HFF-Myc (cell line): ENCODE results near the gene FAM3B.

ENCODE experiments used
- DNase-seq: peaks from one replicate; pipeline ENCODE4 v3.0.0-alpha.2; 2011; ENCODE audit warnings: low read depth; ENCODE audit errors: extremely low read depth
- H3K4me3 ChIP-seq: replicated peaks from 2 replicates; pipeline ENCODE4 v1.5.1; 2011; ENCODE audit warnings: low read depth, mild to moderate bottlenecking, control low read depth, low read length
- TF ChIP-seq, protein P1 (sequence below): IDR thresholded peaks from 2 replicates; pipeline ENCODE4 v1.5.1; 2012; ENCODE audit warnings: mild to moderate bottlenecking, low read depth, low read length, control low read depth; ENCODE audit errors: missing control alignments

The FAM3B gene

DNA sequence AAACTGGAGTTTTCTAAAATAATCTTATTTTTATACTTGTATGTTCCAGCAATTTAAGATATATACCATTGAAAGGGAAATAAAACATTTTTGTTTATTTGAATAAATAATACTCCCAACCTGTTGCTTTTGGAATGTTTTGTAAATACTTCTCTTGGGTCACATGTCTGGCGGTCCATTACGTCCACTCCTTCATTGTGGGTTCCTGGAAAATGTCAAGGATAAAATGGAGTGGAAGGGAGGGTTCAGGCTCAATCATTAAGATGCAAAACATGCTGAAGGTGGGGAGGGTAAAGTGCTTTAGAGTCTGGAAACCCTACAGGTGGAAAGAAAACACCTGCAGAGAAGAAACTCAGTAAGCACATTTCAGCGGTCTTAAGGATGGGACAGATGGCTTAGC, 34.2 kb upstream of the FAM3B start:
- TF ChIP-seq, protein P1, sequence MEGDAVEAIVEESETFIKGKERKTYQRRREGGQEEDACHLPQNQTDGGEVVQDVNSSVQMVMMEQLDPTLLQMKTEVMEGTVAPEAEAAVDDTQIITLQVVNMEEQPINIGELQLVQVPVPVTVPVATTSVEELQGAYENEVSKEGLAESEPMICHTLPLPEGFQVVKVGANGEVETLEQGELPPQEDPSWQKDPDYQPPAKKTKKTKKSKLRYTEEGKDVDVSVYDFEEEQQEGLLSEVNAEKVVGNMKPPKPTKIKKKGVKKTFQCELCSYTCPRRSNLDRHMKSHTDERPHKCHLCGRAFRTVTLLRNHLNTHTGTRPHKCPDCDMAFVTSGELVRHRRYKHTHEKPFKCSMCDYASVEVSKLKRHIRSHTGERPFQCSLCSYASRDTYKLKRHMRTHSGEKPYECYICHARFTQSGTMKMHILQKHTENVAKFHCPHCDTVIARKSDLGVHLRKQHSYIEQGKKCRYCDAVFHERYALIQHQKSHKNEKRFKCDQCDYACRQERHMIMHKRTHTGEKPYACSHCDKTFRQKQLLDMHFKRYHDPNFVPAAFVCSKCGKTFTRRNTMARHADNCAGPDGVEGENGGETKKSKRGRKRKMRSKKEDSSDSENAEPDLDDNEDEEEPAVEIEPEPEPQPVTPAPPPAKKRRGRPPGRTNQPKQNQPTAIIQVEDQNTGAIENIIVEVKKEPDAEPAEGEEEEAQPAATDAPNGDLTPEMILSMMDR: no peak

DNA sequence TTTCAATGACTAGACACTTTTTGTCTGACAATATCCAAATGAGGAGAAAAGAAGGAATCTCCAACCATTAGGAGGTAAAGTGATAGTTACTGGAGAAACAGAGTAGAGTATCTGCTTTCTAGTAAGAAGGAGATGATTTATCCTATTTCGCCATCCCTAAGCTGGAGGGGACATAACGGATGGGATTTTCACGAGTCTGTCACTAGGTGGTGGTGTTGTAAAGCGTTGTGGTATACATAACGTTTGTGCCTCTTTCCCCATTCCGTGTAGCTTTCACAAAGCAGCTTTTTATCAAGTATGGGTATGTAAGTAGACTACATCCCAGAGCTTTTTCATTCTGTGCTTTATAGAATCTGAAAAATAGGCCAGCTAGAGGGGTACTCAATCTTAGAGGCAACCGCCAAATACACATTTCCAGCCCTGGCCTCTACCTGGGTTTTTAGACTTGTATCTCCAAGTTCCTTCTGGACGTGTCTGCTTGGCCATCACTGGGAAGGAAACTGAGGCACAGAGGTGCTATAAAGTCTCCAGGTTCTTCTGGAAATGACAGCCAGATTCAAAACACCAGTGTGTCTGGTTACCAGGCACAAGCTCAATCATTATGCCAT, 33.3 kb upstream of the FAM3B start:
- peak; percentile 75 for DNase-seq
- TF ChIP-seq, protein P1: peak; percentile 63

More for the DNA sequence above, 34.2 kb upstream of the FAM3B start:
- no peak overlapping the region for H3K4me3 ChIP-seq
- DNase-seq: no peak

DNA sequence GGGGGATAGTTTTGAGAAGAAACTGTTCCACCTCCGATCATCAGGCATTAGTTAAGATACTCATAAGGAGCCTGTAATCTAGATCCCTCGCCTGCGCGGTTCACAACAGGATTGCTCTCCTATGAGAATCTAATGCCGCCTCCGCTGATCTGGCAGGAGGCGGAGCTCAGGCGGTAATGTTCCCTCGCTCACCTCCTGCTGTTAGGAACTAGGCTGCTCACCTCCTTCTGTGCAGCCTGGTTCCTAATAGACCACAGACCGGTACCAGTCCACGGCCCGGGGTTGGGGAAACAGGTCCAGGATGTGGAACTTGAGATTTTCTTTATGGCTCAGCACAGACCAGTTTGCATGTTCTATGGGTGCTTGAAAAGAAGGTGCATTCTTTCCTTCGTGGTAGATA, 27.2 kb upstream of the FAM3B start:
- no peak for DNase-seq
- no peak overlapping the region for H3K4me3 ChIP-seq
- TF ChIP-seq, protein P1: no peak

More for the DNA sequence above, 33.3 kb upstream of the FAM3B start:
- H3K4me3 ChIP-seq: no peak overlapping the region

DNA sequence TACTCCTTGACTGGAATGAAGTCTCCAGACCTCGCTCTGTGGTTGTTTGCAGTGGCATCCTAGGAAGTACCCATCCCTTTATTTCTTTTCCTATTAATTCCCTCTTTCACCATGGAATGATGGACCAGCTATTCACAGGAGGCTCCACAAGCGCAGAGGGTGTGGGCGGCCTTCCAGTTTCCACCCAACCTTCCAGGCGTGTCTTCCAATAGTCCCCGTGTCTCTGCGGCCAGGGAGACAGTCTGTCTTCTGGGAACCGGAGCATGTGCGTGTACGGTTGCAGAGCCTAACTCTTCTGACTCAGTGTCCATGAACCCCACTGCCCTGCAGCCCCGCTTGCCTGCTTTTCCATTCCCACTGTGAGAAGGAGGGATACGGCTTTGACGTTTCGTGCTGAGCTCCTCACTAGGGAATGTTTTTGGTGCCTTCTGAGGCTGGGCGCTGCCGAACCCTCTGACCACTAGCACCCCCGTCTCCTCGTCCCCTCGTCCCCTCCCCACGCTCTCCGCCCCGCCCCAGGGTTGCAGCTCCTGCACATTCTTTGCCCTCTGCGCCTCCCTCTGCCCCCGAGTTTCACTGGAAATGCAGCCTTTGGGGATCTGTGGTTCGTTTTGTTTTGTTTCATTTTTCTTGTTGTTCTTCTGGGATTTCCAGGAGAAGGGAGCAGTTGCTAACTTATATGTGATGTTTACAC, 26.3 kb upstream of the FAM3B start:
- DNase-seq: no peak
- TF ChIP-seq, protein P1: no peak
- H3K4me3 ChIP-seq: no peak overlapping the region

DNA sequence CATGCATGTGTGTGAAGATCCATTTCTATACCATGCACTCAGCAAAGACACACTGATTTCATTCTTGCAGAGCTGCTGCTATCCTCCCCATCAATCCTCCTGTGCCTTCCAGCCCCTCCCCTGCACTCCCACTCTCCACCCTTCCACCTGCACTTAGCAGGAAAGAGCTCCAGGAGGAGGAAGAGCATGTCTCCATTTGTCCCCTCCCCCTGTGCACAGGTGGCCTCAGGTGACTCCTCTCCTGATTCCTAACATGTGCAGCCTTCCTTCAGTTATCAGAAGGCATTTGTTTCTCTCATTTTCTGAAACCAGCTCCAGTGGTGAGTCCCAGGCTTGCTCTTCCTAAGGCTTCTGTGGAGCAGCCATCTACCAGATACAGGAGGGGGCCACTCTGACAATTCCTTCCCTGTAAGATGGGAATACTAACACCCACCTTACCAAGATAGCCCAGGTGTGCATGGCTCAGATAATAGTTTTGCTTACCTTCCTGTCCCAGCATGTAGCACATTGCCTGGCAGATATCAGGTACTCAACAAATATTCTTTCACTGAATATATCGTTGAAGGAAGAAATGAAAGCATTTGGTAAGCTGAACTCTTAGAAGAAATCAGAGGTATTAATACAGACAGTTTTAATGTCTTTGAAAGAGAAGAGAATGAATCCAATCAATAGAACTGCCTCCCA, 21.9 kb upstream of the FAM3B start:
- H3K4me3 ChIP-seq: no peak overlapping the region
- no peak for DNase-seq
- TF ChIP-seq, protein P1: no peak

DNA sequence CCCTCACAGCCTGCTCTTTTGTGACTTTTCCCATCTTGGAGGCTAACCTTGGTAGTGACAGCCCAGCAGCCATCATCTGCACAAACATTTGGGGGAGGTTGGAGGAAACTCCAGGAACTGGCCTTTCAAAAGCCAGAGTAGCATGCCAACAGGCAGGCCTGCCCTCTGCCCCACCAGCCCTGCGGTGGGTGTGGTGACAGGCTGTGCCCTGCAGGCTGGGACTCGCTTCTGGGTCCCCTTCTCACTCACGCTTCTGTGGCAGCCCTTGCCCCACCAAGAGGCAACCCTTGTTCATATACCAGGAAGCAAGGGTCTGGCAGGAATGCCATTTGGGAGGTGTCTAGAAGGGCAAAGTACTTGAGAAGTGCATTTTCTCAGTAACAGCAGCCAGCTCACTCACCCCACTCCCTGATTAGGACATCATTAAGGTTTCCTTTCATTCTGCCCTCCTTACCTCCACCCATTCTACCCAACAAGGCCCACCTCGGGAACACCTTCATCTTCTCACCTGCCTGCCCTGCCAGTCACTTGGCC, 20.8 kb upstream of the FAM3B start:
- no peak overlapping the region for H3K4me3 ChIP-seq
- no peak for DNase-seq
- TF ChIP-seq, protein P1: no peak
